HCT116 (cell line): ENCODE results near the gene POLR2I. TPM values are rescaled to one million over a fixed set of nuclear protein-coding genes. Genes with fewer than 3 reads are reported as not detected.

ENCODE experiments used
- ATAC-seq: fragments of 200-7000 bp; cut with Tn5 transposase; 2 replicates; pipeline ENCODE4 v1.9.1; 2020; ENCODE audit warnings: mild to moderate bottlenecking, moderate library complexity
- BruUV-seq: library from RNA; stranded (reverse); fragments of 400-500 nt; replicated peaks from 2 replicates; lab custom pipeline; 2021; lab: Mats Ljungman, UMichigan
- CTCF ChIA-PET: fragments of 300-600 bp; sonication (Branson Sonifier 250); formaldehyde crosslinking; loops from one replicate; lab custom pipeline; 2021; ENCODE audit warnings: antibody characterized with exemption; lab: Charles Lee
- POLR2A ChIA-PET: fragments of 300-600, 350-600 bp; sonication (Branson Sonifier 250); formaldehyde crosslinking; loops from one replicate; lab custom pipeline; 2021; ENCODE audit warnings: antibody characterized with exemption; lab: Charles Lee
- RAD21 ChIA-PET, 2 experiments: fragments of 300-600 bp; sonication (Branson Sonifier 250); formaldehyde crosslinking; loops; one replicate each; lab custom pipeline; 2023; ENCODE audit warnings: low total read pairs in 2 of 2; ENCODE audit not compliant: uncharacterized antibody in 2 of 2, unreplicated experiment in 2 of 2, low non-redundant PET in 1 of 2; lab: Charles Lee
- DNase-seq: peaks from one replicate; pipeline ENCODE4 v3.0.0-alpha.2; 2010; ENCODE audit warnings: low read depth, low spot score
- H2AFZ ChIP-seq: fragments of 200-600 bp; shearing (Covaris generic), sonication (generic); 2 replicates; pipeline ENCODE4 v1.6.1; 2017; ENCODE audit warnings: low read depth, mixed run types, mixed read lengths, antibody characterized with exemption, low read length; ENCODE audit not compliant: poor library complexity, severe bottlenecking
- H3K27ac ChIP-seq: 2 replicates; pipeline ENCODE4 v1.5.1; 2012; ENCODE audit warnings: low read depth, low read length
- H3K27me3 ChIP-seq: fragments of 200-600 bp; sonication (generic); 2 replicates; pipeline ENCODE4 v1.6.1; 2016; ENCODE audit warnings: mixed run types, low read length, mixed read lengths; ENCODE audit not compliant: insufficient read depth
- H3K36me3 ChIP-seq, 2 experiments: fragments of 200-500 bp in 1 of 2; fragments of 200-600 bp in 1 of 2; sonication (Bioruptor generic) in 1 of 2; sonication (generic) in 1 of 2; 2 replicates each; pipeline versions ENCODE4 v1.5.1 to v1.6.1; 2014 to 2016; ENCODE audit warnings: low read length in 2 of 2, inconsistent platforms in 1 of 2, mixed read lengths in 1 of 2, mixed run types in 1 of 2; ENCODE audit not compliant: insufficient read depth in 2 of 2, control insufficient read depth in 1 of 2
- H3K4me1 ChIP-seq, 2 experiments: fragments of 200-600 bp in 1 of 2; sonication (generic) in 1 of 2; 2 replicates each; pipeline versions ENCODE4 v1.5.1 to v1.6.1; 2012 to 2017; ENCODE audit warnings: low read length in 2 of 2, inconsistent platforms in 1 of 2, mild to moderate bottlenecking in 1 of 2, mixed read lengths in 1 of 2, mixed run types in 1 of 2, moderate library complexity in 1 of 2; ENCODE audit not compliant: insufficient read depth in 2 of 2, control insufficient read depth in 1 of 2
- H3K4me2 ChIP-seq: fragments of 200-600 bp; sonication (generic); 2 replicates; pipeline ENCODE4 v1.6.1; 2017; ENCODE audit warnings: mixed run types, low read length, mixed read lengths
- H3K4me3 ChIP-seq, 2 experiments: fragments of 200-600 bp in 1 of 2; sonication (generic) in 1 of 2; replicated peaks in 1 of 2; 2 replicates each; pipeline ENCODE4 v1.5.1; 2011 to 2016; ENCODE audit warnings: low read length in 2 of 2, control low read depth in 1 of 2, low read depth in 1 of 2, mild to moderate bottlenecking in 1 of 2, mixed read lengths in 1 of 2, mixed run types in 1 of 2
- H3K79me2 ChIP-seq: fragments of 200-600 bp; sonication (generic); 2 replicates; pipeline ENCODE4 v1.6.1; 2017; ENCODE audit warnings: mild to moderate bottlenecking, mixed run types, low read length, moderate library complexity, mixed read lengths; ENCODE audit not compliant: insufficient read depth
- H3K9ac ChIP-seq: fragments of 200-600 bp; sonication (generic); 2 replicates; pipeline ENCODE4 v1.6.1; 2016; ENCODE audit warnings: low read length, mixed read lengths
- H3K9me2 ChIP-seq: fragments of 200-600 bp; sonication (generic), shearing (Covaris generic); 2 replicates; pipeline ENCODE4 v1.6.1; 2017; ENCODE audit warnings: mixed run types, mild to moderate bottlenecking, moderate library complexity; ENCODE audit not compliant: insufficient read depth
- H3K9me3 ChIP-seq, 2 experiments: fragments of 200-500 bp in 1 of 2; fragments of 200-600 bp in 1 of 2; sonication (Bioruptor generic) in 1 of 2; sonication (generic) in 1 of 2; 2 replicates each; pipeline ENCODE4 v1.6.1; 2014 to 2017; ENCODE audit warnings: low read length in 2 of 2, mixed read lengths in 2 of 2, inconsistent platforms in 1 of 2, low read depth in 1 of 2, mild to moderate bottlenecking in 1 of 2, mixed run types in 1 of 2, moderate library complexity in 1 of 2; ENCODE audit not compliant: control insufficient read depth in 1 of 2, insufficient read depth in 1 of 2
- H4K20me1 ChIP-seq: fragments of 200-600 bp; sonication (generic), shearing (Covaris generic); 2 replicates; pipeline ENCODE4 v1.6.1; 2017; ENCODE audit warnings: mixed run types, mild to moderate bottlenecking, moderate library complexity; ENCODE audit not compliant: insufficient read depth
- CBX3 ChIP-seq: IDR thresholded peaks from 2 replicates; pipeline ENCODE4 v1.6.1; 2012; ENCODE audit warnings: low read depth
- CEBPB ChIP-seq: IDR thresholded peaks from 2 replicates; pipeline ENCODE4 v1.6.1; 2012; ENCODE audit warnings: low read depth
- EGR1 ChIP-seq: IDR thresholded peaks from 2 replicates; pipeline ENCODE4 v1.6.1; 2012; ENCODE audit warnings: low read depth
- ELF1 ChIP-seq: IDR thresholded peaks from 2 replicates; pipeline ENCODE4 v1.6.1; 2012; ENCODE audit warnings: low read depth, borderline replicate concordance
- EZH2 ChIP-seq: fragments of 200-600 bp; sonication (generic); IDR thresholded peaks from 2 replicates; pipeline ENCODE4 v1.6.1; 2017; ENCODE audit warnings: antibody characterized with exemption, mixed run types
- EZH2phosphoT487 ChIP-seq: fragments of 200-600 bp; IDR thresholded peaks from 2 replicates; pipeline ENCODE4 v1.6.1; 2018; ENCODE audit warnings: antibody characterized with exemption, borderline replicate concordance
- FOSL1 ChIP-seq: IDR thresholded peaks from 2 replicates; pipeline ENCODE4 v1.6.1; 2012; ENCODE audit warnings: low read depth
- JUND ChIP-seq: IDR thresholded peaks from 2 replicates; pipeline ENCODE4 v1.6.1; 2012
- POLR2A ChIP-seq: IDR thresholded peaks from 2 replicates; pipeline ENCODE4 v1.7.0; 2011; ENCODE audit warnings: borderline replicate concordance; ENCODE audit not compliant: insufficient read depth, insufficient read length; ENCODE audit errors: extremely low read depth
- POLR2AphosphoS5 ChIP-seq: IDR thresholded peaks from 2 replicates; pipeline ENCODE4 v1.6.1; 2011; ENCODE audit warnings: mild to moderate bottlenecking, low read depth, low read length, moderate library complexity
- RAD21 ChIP-seq: IDR thresholded peaks from 2 replicates; pipeline ENCODE4 v1.6.1; 2012; ENCODE audit warnings: low read depth, mild to moderate bottlenecking
- SIN3A ChIP-seq: IDR thresholded peaks from 2 replicates; pipeline ENCODE4 v1.6.1; 2012; ENCODE audit warnings: low read depth
- SP1 ChIP-seq: IDR thresholded peaks from 2 replicates; pipeline ENCODE4 v1.6.1; 2012; ENCODE audit warnings: low read depth
- TCF7L2 ChIP-seq: IDR thresholded peaks from 2 replicates; pipeline ENCODE4 v1.7.0; 2011; ENCODE audit warnings: borderline replicate concordance, inconsistent platforms; ENCODE audit not compliant: insufficient read depth, insufficient read length; ENCODE audit errors: extremely low read depth
- YY1 ChIP-seq: IDR thresholded peaks from 2 replicates; pipeline ENCODE4 v1.6.1; 2011; ENCODE audit warnings: low read length, low read depth, moderate library complexity, mild to moderate bottlenecking; ENCODE audit not compliant: insufficient replicate concordance; ENCODE audit errors: extremely low read depth
- ZFX ChIP-seq: fragments of 450-650 bp; IDR thresholded peaks from 2 replicates; pipeline ENCODE4 v1.6.1; 2017
- ZNF274 ChIP-seq: fragments of 200-500 bp; sonication (Bioruptor generic); IDR thresholded peaks from 2 replicates; pipeline ENCODE4 v1.6.1; 2014; ENCODE audit warnings: mild to moderate bottlenecking, low read depth, low read length, inconsistent platforms
- intact Hi-C: fragments of 100-400 bp; cut with micrococcal nuclease; formaldehyde crosslinking; loops from 2 replicates; pipeline ENCODE4 v1.10.0; 2022
- total RNA-seq: library from RNA; stranded (reverse); gene quantifications from one replicate; pipeline ENCODE4 v1.2.1, GENCODE V29; 2021; ENCODE audit not compliant: unreplicated experiment
- TF ChIP-seq, protein P1 (sequence below): IDR thresholded peaks from 2 replicates; pipeline ENCODE4 v1.6.1; 2012
- TF ChIP-seq, protein P2 (sequence below): IDR thresholded peaks from 2 replicates; pipeline ENCODE4 v1.6.1; 2012
- TF ChIP-seq, protein P3 (sequence below): IDR thresholded peaks from 2 replicates; pipeline ENCODE4 v1.6.1; 2011; ENCODE audit warnings: mild to moderate bottlenecking, low read length, moderate library complexity; ENCODE audit not compliant: insufficient replicate concordance; ENCODE audit errors: extremely low read depth
- TF ChIP-seq, protein P4 (sequence below), 3 experiments: fragments of 200-600 bp in 1 of 3; sonication (generic) in 1 of 3; IDR thresholded peaks in 2 of 3; conservative IDR thresholded peaks in 1 of 3; 2 replicates each; pipeline ENCODE4 v1.5.1; 2012 to 2017; ENCODE audit warnings: low read depth in 2 of 3, low read length in 2 of 3, antibody characterized with exemption in 1 of 3, borderline replicate concordance in 1 of 3, control low read depth in 1 of 3, mild to moderate bottlenecking in 1 of 3, mixed read lengths in 1 of 3, mixed run types in 1 of 3, moderate library complexity in 1 of 3; ENCODE audit not compliant: insufficient read depth in 1 of 3

POLR2I gene
- total RNA-seq, 1 experiment from 2014 or later, result 108 TPM

DNA sequence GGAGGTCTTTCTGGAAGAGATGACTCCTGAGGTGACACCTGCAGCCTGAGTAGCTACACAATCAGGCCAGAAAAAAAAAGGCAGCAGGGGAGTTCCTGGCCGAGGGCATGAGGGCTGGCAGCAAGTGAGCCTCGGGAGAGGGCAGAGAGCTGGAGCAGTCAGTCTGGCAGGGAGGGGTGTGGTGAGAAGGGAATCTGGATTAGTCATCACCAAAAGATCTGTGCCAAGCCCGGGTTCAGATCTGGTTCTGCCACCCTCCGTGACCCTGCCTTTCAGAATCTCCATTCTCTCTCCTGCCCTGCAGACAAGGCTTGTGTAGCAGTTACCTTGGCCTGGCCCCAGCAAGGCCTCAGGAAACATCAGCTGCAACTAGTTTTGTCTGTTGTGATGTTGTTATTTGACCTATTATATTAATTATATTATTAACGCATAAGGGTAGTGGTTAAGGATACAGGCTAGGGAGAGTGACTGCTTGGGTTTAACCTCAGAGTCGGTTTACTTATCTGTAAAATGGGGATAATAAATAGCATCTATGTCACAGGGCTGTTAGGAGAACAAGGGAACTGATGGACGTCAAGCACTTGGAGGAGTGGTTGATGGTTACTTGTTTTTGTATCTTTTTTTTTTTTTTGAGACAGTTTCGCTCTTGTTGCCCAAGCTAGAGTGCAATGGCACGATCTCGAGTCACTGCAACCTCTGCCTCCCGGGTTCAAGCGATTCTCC lies 22.4 kb upstream of the POLR2I start:
- Histone ChIP-seq H3K27me3 (no peaks in the 10 kb centered on the region), H4K20me1 (peaks cover 6% of the 10 kb centered on the region; the same call in 1 of the 2 replicates), H3K9me2 (no peaks in the 10 kb centered on the region), H2AFZ (no peak overlapping the region), H3K9me3 (no peaks in the 10 kb centered on the region), H3K4me2 (peak overlapping the region; percentile 92), H3K79me2 (peaks cover 19% of the 10 kb centered on the region), H3K27ac (peak overlapping the region; percentile 98), H3K9ac (peak overlapping the region; percentile 77), H3K36me3 (peaks cover under 1 to 3% of the 10 kb centered on the region in 2 experiments; a peak in 2 of 4 replicates), H3K4me1 (peaks cover 66 to 85% of the 10 kb centered on the region in 2 experiments), H3K4me3 (peak overlapping the region; percentile 36 to 55)
- RAD21 ChIA-PET, result interaction anchor here in 1 of 2 experiments (1.9 kb wide), 1 partner anchor 9 kb away, joined by 4 read pairs; no protein-coding TSS in a partner anchor
- DNase-seq, result peak; percentile 77
- BruUV-seq, result no TSS peak
- intact Hi-C loops, result loop anchor here (10.0 kb wide), 1 partner anchor 1078 kb away; the partner anchor contains the start of genes ZNF383 and ZNF585B
- CTCF ChIA-PET, result no interaction called here
- ATAC-seq, result peak; percentile 39
- POLR2A ChIA-PET, result interaction anchor here (1.6 to 1.9 kb wide), 2 partner anchors 9 to 22 kb away, joined by 4 to 14 read pairs; partner anchors contain the start of genes POLR2I and TBCB
- TF ChIP-seq FOSL1 (peak; percentile 76), YY1 (no peak), SIN3A (no peak; the same call in 1 of the 2 replicates), ZNF274 (no peak), ELF1 (no peak), POLR2A (no peak), POLR2AphosphoS5 (peak; percentile 67), SP1 (peak; percentile 60), TCF7L2 (no peak), EGR1 (no peak), RAD21 (no peak), EZH2phosphoT487 (no peak), CBX3 (no peak), ZFX (no peak), EZH2 (no peak), JUND (peak; percentile 73), CEBPB (no peak)
- TF ChIP-seq, protein P1, sequence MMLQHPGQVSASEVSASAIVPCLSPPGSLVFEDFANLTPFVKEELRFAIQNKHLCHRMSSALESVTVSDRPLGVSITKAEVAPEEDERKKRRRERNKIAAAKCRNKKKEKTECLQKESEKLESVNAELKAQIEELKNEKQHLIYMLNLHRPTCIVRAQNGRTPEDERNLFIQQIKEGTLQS, result no peak
- TF ChIP-seq, protein P2, sequence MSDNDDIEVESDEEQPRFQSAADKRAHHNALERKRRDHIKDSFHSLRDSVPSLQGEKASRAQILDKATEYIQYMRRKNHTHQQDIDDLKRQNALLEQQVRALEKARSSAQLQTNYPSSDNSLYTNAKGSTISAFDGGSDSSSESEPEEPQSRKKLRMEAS, result peak; percentile 9; the same call in 1 of the 2 replicates
- TF ChIP-seq, protein P3, sequence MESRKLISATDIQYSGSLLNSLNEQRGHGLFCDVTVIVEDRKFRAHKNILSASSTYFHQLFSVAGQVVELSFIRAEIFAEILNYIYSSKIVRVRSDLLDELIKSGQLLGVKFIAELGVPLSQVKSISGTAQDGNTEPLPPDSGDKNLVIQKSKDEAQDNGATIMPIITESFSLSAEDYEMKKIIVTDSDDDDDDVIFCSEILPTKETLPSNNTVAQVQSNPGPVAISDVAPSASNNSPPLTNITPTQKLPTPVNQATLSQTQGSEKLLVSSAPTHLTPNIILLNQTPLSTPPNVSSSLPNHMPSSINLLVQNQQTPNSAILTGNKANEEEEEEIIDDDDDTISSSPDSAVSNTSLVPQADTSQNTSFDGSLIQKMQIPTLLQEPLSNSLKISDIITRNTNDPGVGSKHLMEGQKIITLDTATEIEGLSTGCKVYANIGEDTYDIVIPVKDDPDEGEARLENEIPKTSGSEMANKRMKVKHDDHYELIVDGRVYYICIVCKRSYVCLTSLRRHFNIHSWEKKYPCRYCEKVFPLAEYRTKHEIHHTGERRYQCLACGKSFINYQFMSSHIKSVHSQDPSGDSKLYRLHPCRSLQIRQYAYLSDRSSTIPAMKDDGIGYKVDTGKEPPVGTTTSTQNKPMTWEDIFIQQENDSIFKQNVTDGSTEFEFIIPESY, result no peak
- TF ChIP-seq, protein P4, sequence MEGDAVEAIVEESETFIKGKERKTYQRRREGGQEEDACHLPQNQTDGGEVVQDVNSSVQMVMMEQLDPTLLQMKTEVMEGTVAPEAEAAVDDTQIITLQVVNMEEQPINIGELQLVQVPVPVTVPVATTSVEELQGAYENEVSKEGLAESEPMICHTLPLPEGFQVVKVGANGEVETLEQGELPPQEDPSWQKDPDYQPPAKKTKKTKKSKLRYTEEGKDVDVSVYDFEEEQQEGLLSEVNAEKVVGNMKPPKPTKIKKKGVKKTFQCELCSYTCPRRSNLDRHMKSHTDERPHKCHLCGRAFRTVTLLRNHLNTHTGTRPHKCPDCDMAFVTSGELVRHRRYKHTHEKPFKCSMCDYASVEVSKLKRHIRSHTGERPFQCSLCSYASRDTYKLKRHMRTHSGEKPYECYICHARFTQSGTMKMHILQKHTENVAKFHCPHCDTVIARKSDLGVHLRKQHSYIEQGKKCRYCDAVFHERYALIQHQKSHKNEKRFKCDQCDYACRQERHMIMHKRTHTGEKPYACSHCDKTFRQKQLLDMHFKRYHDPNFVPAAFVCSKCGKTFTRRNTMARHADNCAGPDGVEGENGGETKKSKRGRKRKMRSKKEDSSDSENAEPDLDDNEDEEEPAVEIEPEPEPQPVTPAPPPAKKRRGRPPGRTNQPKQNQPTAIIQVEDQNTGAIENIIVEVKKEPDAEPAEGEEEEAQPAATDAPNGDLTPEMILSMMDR (IDR thresholded peaks at IDR 0.05 in 2 of 3, conservative IDR thresholded peaks at IDR 0.05 in 1 of 3; ENCODE audit: borderline replicate concordance in 1 of 3, insufficient read depth in 1 of 3, low read depth in 2 of 3, low read length in 2 of 3), result no peak
